Nephron progenitor cell (in vitro differentiated cells): ENCODE data around the gene PRELP.
"Not testable (repeated sequence)": the region's sequence is repeated elsewhere in the genome, so short reads cannot be mapped to it uniquely, and the experiment has no call there.

Experiments
- DNase-seq: peaks from one replicate; pipeline ENCODE4 v3.0.0; 2021
- H3K27ac Mint-ChIP-seq: 2 replicates; pipeline ENCODE4 v1.8.0; 2021; ENCODE audit warnings: mild to moderate bottlenecking, moderate library complexity, mixed read lengths
- H3K27me3 Mint-ChIP-seq: 2 replicates; pipeline ENCODE4 v1.8.0; 2021; ENCODE audit warnings: mild to moderate bottlenecking, low read depth, mixed read lengths; ENCODE audit not compliant: poor library complexity
- H3K36me3 Mint-ChIP-seq: 2 replicates; pipeline ENCODE4 v1.8.0; 2021; ENCODE audit warnings: low read depth, mixed read lengths
- H3K4me1 Mint-ChIP-seq: 2 replicates; pipeline ENCODE4 v1.8.0; 2021; ENCODE audit warnings: mixed read lengths
- H3K4me3 Mint-ChIP-seq: 2 replicates; pipeline ENCODE4 v1.8.0; 2021; ENCODE audit warnings: mild to moderate bottlenecking, moderate library complexity, mixed read lengths
- H3K9me3 Mint-ChIP-seq: 2 replicates; pipeline ENCODE4 v1.8.0; 2021; ENCODE audit warnings: mild to moderate bottlenecking, moderate library complexity, mixed read lengths
- CTCF ChIP-seq: fragments of 200-600 bp; sonication (generic); IDR thresholded peaks from 2 replicates; pipeline ENCODE4 v1.5.0; 2021; ENCODE audit warnings: antibody characterized with exemption

The PRELP gene

GRCh38 chr1:203443296-203443695 is 32.3 kb upstream of the PRELP start:
- H3K27me3 Mint-ChIP-seq, result peaks cover 23% of the 10 kb centered on the region
- H3K36me3 Mint-ChIP-seq, result peaks cover 7% of the 10 kb centered on the region
- no peak for DNase-seq
- H3K27ac Mint-ChIP-seq, result peak overlapping the region; percentile 1
- no peak for TF ChIP-seq CTCF
- peaks cover 32% of the 10 kb centered on the region for H3K9me3 Mint-ChIP-seq
- H3K4me1 Mint-ChIP-seq, result peaks cover 69% of the 10 kb centered on the region
- no peak overlapping the region for H3K4me3 Mint-ChIP-seq

GRCh38 chr1:203444171-203444576 is 31.4 kb upstream of the PRELP start:
- H3K27ac Mint-ChIP-seq, result no peak overlapping the region
- no peak overlapping the region for H3K4me3 Mint-ChIP-seq
- H3K4me1 Mint-ChIP-seq, result peaks cover 76% of the 10 kb centered on the region
- peaks cover 32% of the 10 kb centered on the region for H3K9me3 Mint-ChIP-seq
- H3K27me3 Mint-ChIP-seq, result peaks cover 23% of the 10 kb centered on the region
- TF ChIP-seq CTCF, result no peak
- no peak for DNase-seq
- peaks cover 7% of the 10 kb centered on the region for H3K36me3 Mint-ChIP-seq

GRCh38 chr1:203447151-203447550 is 28.5 kb upstream of the PRELP start:
- no peak for DNase-seq
- peaks cover 72% of the 10 kb centered on the region for H3K4me1 Mint-ChIP-seq
- H3K4me3 Mint-ChIP-seq, result no peak overlapping the region
- H3K27ac Mint-ChIP-seq, result no peak overlapping the region
- no peak for TF ChIP-seq CTCF
- peaks cover 32% of the 10 kb centered on the region for H3K9me3 Mint-ChIP-seq
- peaks cover 29% of the 10 kb centered on the region for H3K27me3 Mint-ChIP-seq
- H3K36me3 Mint-ChIP-seq, result peaks cover 7% of the 10 kb centered on the region

- Mint-ChIP-seq H3K27me3 (peaks cover 30% of the 10 kb centered on the region), H3K9me3 (peaks cover 32% of the 10 kb centered on the region), H3K4me1 (peaks cover 71% of the 10 kb centered on the region)
- H3K4me3 Mint-ChIP-seq, DNase-seq, H3K27ac Mint-ChIP-seq, H3K36me3 Mint-ChIP-seq: not testable (repeated sequence)
Measured at GRCh38 chr1:203447598-203447997, 28.0 kb upstream of the PRELP start.

- peak overlapping the region; percentile 58 for H3K4me3 Mint-ChIP-seq
- peaks cover 35% of the 10 kb centered on the region for H3K27me3 Mint-ChIP-seq
- peaks cover 71% of the 10 kb centered on the region for H3K4me1 Mint-ChIP-seq
- TF ChIP-seq CTCF, result no peak
- H3K9me3 Mint-ChIP-seq, result peaks cover 32% of the 10 kb centered on the region
- H3K36me3 Mint-ChIP-seq, result peaks cover 7% of the 10 kb centered on the region
- H3K27ac Mint-ChIP-seq, result peak overlapping the region; percentile 76
- peak; percentile 53 for DNase-seq
Measured at GRCh38 chr1:203448521-203449061, 27.0 kb upstream of the PRELP start.

GRCh38 chr1:203450001-203450400 is 25.6 kb upstream of the PRELP start:
- Mint-ChIP-seq H3K4me3 (no peak overlapping the region), H3K4me1 (peaks cover 77% of the 10 kb centered on the region), H3K27ac (no peak overlapping the region), H3K9me3 (peaks cover 22% of the 10 kb centered on the region), H3K27me3 (peaks cover 35% of the 10 kb centered on the region), H3K36me3 (peaks cover 3% of the 10 kb centered on the region)
- no peak for TF ChIP-seq CTCF
- DNase-seq, result no peak
